Measurements from ENCODE around the gene CA9. TPM values are rescaled to one million over a fixed set of nuclear protein-coding genes. Genes with fewer than 3 reads are reported as not detected.

CA9 gene
- total and polyA plus RNA-seq, 8 donors, result 0.26 to 1.8 (median 1.3) TPM; not detected in 1

GRCh38 chr9:35682520-35683315 lies 9.0 kb downstream of the CA9 start:
- Histone ChIP-seq H3K27me3 (no peaks in the 10 kb centered on the region), H3K9me3 (no peaks in the 10 kb centered on the region), H3K4me1 (peaks cover 0 to 2% of the 10 kb centered on the region in 2 donors), H3K27ac (no peak overlapping the region), H3K4me3 (no peak overlapping the region), H3K36me3 (peaks cover 0 to 18% of the 10 kb centered on the region in 2 donors)
- TF ChIP-seq, protein P1, sequence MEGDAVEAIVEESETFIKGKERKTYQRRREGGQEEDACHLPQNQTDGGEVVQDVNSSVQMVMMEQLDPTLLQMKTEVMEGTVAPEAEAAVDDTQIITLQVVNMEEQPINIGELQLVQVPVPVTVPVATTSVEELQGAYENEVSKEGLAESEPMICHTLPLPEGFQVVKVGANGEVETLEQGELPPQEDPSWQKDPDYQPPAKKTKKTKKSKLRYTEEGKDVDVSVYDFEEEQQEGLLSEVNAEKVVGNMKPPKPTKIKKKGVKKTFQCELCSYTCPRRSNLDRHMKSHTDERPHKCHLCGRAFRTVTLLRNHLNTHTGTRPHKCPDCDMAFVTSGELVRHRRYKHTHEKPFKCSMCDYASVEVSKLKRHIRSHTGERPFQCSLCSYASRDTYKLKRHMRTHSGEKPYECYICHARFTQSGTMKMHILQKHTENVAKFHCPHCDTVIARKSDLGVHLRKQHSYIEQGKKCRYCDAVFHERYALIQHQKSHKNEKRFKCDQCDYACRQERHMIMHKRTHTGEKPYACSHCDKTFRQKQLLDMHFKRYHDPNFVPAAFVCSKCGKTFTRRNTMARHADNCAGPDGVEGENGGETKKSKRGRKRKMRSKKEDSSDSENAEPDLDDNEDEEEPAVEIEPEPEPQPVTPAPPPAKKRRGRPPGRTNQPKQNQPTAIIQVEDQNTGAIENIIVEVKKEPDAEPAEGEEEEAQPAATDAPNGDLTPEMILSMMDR (IDR thresholded peaks at IDR 0.05), result no peak
- ATAC-seq (no peak), DNase-seq (no peak)
- intact Hi-C loops (cut with DNase I), result no loop called here

DNA sequence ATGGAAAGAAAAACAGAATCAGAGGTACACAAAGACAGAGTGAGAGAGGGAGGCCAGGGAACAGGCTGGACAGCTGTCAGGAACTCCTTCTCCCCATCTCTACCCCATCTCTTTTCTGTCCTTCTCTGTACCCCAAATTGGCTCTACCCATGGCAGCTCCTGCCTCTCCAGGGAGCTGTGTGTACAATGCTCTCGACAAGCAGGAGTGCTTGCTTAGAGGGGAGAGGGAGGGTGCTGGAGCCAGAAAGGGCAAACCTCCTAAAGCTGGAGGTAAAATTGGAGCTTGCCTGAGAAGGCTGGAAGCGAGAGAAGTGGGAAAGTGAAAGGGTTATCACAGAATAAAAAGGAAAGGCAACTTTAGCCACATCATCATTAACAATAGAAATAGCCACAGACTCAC lies 9.6 kb downstream of the CA9 start:
- Histone ChIP-seq H3K4me1 (peaks cover 0 to 2% of the 10 kb centered on the region in 2 donors), H3K27me3 (no peaks in the 10 kb centered on the region), H3K9me3 (no peaks in the 10 kb centered on the region), H3K4me3 (no peak overlapping the region), H3K27ac (no peak overlapping the region), H3K36me3 (peaks cover 0 to 18% of the 10 kb centered on the region in 2 donors)
- ATAC-seq (peak; percentile 64), DNase-seq (no peak)
- intact Hi-C loops (cut with DNase I), result no loop called here
- TF ChIP-seq, protein P1 (IDR thresholded peaks at IDR 0.05), result no peak

GRCh38 chr9:35684921-35685320 lies 11.2 kb downstream of the CA9 start:
- TF ChIP-seq, protein P1 (IDR thresholded peaks at IDR 0.05), result no peak
- Histone ChIP-seq H3K4me1 (peaks cover 0 to 11% of the 10 kb centered on the region in 2 donors), H3K4me3 (no peak overlapping the region), H3K27ac (no peak overlapping the region), H3K36me3 (peaks cover 0 to 18% of the 10 kb centered on the region in 2 donors), H3K9me3 (no peaks in the 10 kb centered on the region), H3K27me3 (peaks cover 0 to 6% of the 10 kb centered on the region in 2 donors)
- DNase-seq (no peak), ATAC-seq (no peak)
- intact Hi-C loops (cut with DNase I), result no loop called here

DNA sequence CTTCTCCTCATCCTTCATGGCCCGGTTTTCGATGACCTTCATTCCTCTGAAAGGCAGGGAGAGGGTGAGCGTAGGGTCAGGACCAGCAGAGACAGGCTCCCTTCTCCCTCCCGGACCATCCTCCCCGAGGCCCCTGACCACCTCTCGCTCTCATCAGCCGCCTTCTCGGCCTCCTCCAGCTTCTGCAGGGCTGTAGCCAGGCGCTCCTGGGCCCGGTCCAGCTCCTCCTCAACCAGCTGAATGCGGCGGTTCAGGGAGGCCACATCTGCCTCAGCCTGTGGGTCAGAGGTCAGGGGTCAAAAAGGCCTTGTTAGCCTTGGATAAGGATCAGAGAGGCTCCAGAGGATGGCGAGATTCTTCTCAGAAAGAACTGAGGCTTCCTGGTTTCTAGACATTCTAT lies 11.8 kb downstream of the CA9 start:
- peaks cover 0 to 9% of the 10 kb centered on the region in 2 donors for H3K27me3 ChIP-seq
- H3K4me3 ChIP-seq, result no peak overlapping the region
- peaks cover 0 to 16% of the 10 kb centered on the region in 2 donors for H3K4me1 ChIP-seq
- peaks cover 0 to 18% of the 10 kb centered on the region in 2 donors for H3K36me3 ChIP-seq
- no peak for ATAC-seq
- intact Hi-C loops (cut with DNase I), result no loop called here
- no peak for DNase-seq
- TF ChIP-seq, protein P1 (IDR thresholded peaks at IDR 0.05), result no peak
- H3K27ac ChIP-seq, result no peak overlapping the region
- H3K9me3 ChIP-seq, result no peaks in the 10 kb centered on the region

All from left lung (tissue), 10 donors.